Activated effector memory CD4-positive, alpha-beta T cell treated with anti-CD3 and anti-CD28 coated beads, Interleukin-2, amount 50 U/mL, for 16 hours (primary cell): ENCODE results near the gene ZNF20.
A peak's percentile ranks its signal among the peaks of the same experiment; 100 is the strongest.
"Not testable (repeated sequence)": the region's sequence is repeated elsewhere in the genome, so short reads cannot be mapped to it uniquely, and the experiment has no call there.

ENCODE experiments used
- DNase-seq: peaks from one replicate; pipeline ENCODE4 v3.0.0-alpha.2; 2020

ZNF20 gene

DNA sequence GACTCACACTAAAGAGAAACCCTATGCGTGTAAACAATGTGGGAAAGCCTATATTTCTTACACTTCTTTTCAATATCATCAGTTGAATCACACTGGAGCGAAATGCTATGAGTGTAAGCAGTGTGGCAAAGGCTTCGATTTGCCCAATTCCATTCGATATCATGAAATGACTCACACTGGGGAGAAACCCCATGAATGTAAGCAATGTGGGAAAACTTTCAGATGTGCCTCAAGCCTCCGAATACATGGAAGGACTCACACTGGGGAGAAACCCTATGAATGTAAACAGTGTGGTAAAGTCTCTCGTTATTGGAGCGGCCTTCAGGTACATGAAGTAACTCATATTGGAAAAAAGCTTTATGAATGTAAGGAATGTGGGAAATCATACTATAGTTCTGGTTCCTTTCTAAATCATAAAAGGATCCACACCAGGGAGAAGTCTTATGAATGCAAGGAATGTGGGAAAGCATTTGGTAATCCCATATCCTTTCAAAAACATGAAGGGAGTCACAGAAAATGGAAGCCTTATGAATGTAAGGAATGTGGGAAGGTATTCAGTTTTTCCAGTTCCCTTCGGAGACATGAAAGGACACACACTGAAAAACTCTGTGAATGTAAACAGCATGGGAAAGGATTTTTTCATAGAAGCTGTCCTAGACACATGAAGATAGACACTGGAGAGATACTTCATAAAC lies 28.1 kb downstream of the ZNF20 start:
- no peak for DNase-seq

DNA sequence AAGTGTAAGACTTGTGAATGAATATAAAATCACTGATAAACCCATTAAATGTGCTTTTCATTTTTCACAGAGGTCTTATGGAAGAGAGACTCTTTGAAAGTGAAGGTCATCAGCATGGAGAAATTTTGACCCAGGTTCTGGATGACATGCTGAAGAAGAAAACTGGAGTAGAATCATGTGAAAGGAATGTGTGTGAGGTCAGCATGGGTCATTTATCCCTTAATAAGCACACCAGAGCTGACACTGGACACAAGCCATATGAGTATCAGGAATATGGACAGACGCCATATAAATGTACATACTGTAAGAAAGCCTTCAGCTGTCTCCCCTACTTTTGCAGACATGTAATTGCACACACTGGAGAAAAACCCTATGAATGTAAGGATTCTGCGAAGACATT lies 29.0 kb downstream of the ZNF20 start:
- no peak for DNase-seq

DNA sequence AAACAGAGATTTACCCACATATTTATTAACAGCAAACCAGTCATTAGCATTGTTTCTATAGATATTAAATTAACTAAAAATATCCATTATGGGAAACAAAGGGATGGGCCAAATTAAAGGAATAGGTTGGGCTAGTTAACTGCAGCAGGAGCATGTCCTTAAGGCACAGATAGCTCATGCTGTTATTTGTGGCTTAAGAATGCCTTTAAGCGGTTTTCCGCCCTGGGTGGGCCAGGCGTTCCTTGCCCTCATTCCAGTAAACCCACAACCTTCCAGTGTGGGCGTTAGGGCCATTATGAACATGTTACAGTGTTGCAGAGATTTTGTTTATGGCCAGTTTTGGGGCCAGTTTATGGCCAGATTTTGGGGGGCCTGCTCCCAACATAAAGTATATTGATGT lies 36.2 kb downstream of the ZNF20 start:
- not testable (repeated sequence) for DNase-seq

GRCh38 chr19:12098040-12098439 lies 42.1 kb downstream of the ZNF20 start:
- DNase-seq = no peak

DNA sequence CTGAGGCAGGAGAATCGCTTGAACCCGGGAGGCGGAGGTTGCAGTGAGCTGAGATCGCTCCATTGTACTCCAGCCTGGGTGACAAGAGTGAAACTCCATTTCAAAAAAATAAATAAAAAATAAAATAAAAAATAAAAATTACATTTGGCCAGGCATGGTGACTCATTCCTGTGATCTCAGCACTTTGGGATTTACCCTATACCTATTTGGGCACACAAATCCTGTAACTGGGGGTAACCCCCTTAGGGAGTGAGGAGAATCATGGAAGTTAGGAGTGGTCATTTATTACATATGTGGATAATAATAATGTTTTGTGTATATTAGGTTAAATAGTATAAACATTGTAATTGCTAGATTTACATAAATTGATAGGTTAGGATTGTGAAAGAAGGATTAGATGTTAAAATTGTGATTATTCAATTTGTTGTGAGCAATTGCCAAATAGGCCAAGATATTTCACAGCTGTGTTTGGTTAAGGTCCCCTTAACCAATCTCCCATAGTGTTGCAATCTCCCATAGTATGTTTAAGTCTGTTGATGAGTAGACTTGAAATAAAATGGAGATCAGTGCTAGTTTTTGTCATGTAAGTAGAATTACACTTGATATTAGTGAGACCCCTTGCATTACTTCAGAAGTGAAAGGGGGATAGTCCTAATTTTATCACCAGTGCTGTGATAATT lies 44.9 kb downstream of the ZNF20 start:
- no peak for DNase-seq

DNA sequence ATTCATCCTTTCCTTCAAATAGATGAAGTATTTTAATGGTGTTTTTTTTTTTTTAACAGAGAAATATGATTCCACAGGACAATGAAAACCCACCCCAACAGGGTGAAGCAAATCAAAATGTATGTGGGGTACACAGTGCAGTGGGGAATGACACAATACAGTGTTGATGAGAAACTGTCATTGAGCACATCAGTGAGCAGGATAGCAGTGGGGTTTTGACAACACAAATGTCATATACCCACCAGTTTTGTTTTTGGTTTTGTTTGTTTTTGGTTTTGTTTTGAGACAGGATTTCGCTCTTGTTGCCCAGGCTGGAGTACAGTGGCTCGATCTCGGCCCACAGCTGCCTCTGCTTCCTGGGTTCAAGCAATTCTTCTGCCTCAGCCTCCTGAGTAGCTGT lies 46.4 kb downstream of the ZNF20 start:
- no peak for DNase-seq

DNA sequence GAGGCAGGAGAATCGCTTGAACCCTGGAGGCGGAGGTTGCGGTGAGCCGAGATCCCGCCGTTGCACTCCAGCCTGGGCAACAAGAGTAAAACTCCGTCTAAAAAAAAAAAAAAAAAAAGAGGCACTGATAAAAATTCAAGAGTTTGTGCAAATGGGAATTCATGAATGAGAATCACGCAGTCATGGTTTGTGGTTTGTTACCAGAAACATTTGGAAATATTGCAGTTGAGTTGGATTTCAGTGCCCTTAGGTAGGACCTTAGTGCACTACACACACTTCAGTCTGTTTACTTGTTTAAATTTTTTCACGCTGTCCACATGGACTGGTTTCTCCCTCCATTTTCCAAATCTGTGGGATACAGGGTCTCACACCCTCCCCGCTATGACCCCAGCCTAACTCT lies 47.2 kb downstream of the ZNF20 start:
- DNase-seq = no peak

DNA sequence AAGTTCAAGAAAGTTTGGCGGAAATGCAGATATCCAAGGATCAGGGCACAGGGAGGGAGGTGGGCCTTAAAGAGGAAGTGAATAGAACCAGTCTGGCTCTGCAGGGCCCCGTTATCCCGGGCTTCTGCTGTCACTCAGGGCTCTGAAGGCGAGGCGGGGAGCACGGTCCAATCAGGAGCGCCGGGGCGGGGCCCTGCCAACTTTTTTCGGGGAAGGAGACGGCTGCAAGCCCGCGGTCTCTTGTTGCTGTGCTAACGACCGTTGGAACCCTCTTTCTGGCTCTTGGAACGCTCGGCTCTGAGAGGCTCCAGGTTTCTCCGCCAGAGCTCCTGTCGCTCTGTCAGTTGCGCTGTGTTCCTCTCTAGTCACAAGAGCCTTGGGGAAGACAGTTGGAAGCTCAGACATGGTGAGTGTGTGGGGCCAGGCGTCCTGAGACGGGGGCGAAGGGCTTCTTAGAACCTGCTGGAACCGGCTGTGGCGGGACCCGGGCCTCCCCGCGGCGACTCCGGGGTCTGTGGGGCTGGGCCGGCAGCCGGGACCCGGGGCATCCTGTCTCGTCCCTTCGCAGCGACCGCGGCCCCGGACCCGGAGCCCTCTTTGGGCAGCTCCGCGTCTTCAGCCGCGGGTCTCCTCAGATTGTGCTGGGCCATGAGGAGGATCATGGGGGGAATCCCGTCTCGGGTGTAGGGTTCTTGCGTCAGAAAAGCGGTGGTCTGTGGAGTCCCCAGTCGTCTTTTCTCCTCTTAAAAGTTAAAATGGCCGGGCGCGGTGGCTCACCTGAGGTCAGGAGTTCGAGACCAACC lies 47.9 kb downstream of the ZNF20 start:
- DNase-seq = peak; percentile 83

- peak; percentile 84 for DNase-seq
These were observed 49.3 kb downstream of the ZNF20 start for GRCh38 chr19:12090807-12091206.

GRCh38 chr19:12085074-12085818 lies 54.9 kb downstream of the ZNF20 start:
- no peak for DNase-seq

DNA sequence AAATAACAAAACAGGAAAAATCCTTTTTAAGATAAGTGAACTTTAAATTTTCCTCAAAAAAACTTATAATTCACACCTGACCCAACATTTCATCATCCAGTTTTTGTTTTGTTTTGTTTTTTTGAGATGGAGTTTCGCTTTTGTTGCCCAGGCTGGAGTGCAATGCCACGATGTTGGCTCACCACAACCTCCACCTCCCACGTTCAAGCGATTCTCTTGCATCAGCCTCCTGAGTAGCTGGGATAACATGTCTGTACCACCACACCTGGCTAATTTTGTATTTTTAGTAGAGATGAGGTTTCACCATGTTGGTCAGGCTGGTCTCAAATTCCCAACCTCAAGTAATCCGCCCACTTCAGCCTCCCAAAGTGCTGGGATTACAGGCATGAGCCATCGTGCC lies 56.8 kb downstream of the ZNF20 start:
- DNase-seq = not testable (repeated sequence)
